K562 treated with DMSO at 1 percent for 4 hours (cell line): ENCODE measurements around the gene KCNIP1. TPM values are rescaled to one million over a fixed set of nuclear protein-coding genes. Genes with fewer than 3 reads are reported as not detected.

Source experiments
- total RNA-seq: library from RNA; unstranded; fragments of 300-600 nt; gene quantifications from 2 replicates; pipeline ENCODE4 v1.2.3, GENCODE V29; 2022; ENCODE audit not compliant: insufficient read depth

Gene KCNIP1
- total RNA-seq, result not detected in 2 replicates

DNA sequence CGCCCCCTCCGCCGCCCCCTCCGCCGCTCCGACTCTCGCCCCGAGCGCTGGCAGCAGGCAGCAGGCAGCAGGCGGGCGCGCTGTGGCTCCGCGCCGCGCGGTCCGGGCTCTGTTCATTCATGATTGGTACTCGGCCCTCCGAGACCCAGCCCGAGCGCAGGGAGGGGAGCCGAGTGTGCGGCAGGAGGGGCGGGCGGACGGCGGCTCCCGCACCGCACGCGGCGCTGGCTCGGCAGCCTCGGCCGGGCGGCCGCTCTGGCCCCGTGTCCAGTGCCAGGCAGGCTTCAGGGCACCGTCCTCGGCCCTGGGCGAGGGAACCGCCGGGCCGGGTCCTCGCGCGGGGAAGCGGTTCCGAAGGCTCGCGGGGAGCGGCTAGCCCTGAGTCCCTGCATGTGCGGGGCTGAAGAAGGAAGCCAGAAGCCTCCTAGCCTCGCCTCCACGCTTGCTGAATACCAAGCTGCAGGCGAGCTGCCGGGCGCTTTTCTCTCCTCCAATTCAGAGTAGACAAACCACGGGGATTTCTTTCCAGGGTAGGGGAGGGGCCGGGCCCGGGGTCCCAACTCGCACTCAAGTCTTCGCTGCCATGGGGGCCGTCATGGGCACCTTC is at the start of gene KCNIP1:
Gene KCNIP1 (plus strand): TSS at position 31 of the 607 bp plus-strand sequence.

GRCh38 chr5:170783498-170784247 is 279.9 kb downstream of the KCNIP1 start, which contains the start of gene GABRP:
TSS of gene GABRP (plus strand) at chr5:170783725. CDS start at chr5:170788616, 4,891 bp downstream.

Other genes starting within 250 kb of the KCNIP1 start
- gene LCP2, start 206.2 kb upstream of the KCNIP1 start, total RNA-seq, result 8.1 and 9.5 TPM in 2 replicates
- gene KCNMB1, start 114.7 kb upstream of the KCNIP1 start, total RNA-seq, result not detected in 2 replicates